SK-N-SH treated with all-trans-retinoic acid at 6 μM for 48 hours (cell line): ENCODE measurements around the gene SCMH1.

Experiments
- ATAC-seq: fragments of 200-7000 bp; cut with Tn5 transposase; 3 replicates; pipeline ENCODE4 v1.9.1; 2020; ENCODE audit warnings: mild to moderate bottlenecking, moderate library complexity
- BACH2 ChIP-seq: fragments of 250-450 bp; sonication (Bioruptor Pico); IDR thresholded peaks from 2 replicates; pipeline ENCODE4 v1.9.0; 2021; ENCODE audit warnings: mild to moderate bottlenecking, borderline replicate concordance
- CSDC2 ChIP-seq: fragments of 250-450 bp; sonication (Bioruptor Pico); IDR thresholded peaks from 2 replicates; pipeline ENCODE4 v1.5.0; 2020; ENCODE audit warnings: mild to moderate bottlenecking, moderate library complexity
- CSRNP3 ChIP-seq: fragments of 250-450 bp; sonication (Bioruptor Pico); IDR thresholded peaks from 2 replicates; pipeline ENCODE4 v1.5.1; 2021; ENCODE audit warnings: mild to moderate bottlenecking, moderate library complexity
- ESRRG ChIP-seq: fragments of 250-450 bp; sonication (Bioruptor Pico); IDR thresholded peaks from 2 replicates; pipeline ENCODE4 v1.6.1; 2021; ENCODE audit warnings: mild to moderate bottlenecking
- GLIS3 ChIP-seq: fragments of 250-450 bp; sonication (Bioruptor Pico); IDR thresholded peaks from 2 replicates; pipeline ENCODE4 v1.5.0; 2020; ENCODE audit warnings: mild to moderate bottlenecking, moderate library complexity
- ISL1 ChIP-seq: fragments of 250-450 bp; sonication (Bioruptor Pico); IDR thresholded peaks from 2 replicates; pipeline ENCODE4 v2.1.2; 2022; ENCODE audit warnings: mild to moderate bottlenecking, moderate library complexity
- OSR1 ChIP-seq: fragments of 250-450 bp; sonication (Bioruptor Pico); IDR thresholded peaks from 2 replicates; pipeline ENCODE4 v1.8.0; 2022; ENCODE audit warnings: moderate library complexity, mild to moderate bottlenecking, inconsistent platforms
- PPARA ChIP-seq: fragments of 250-450 bp; sonication (Bioruptor Pico); IDR thresholded peaks from 2 replicates; pipeline ENCODE4 v1.5.0; 2020; ENCODE audit warnings: mild to moderate bottlenecking, borderline replicate concordance
- RARB ChIP-seq: fragments of 250-450 bp; sonication (Bioruptor Pico); IDR thresholded peaks from 2 replicates; pipeline ENCODE4 v1.8.0; 2021; ENCODE audit warnings: mild to moderate bottlenecking, moderate library complexity
- SNAI2 ChIP-seq: fragments of 250-450 bp; sonication (Bioruptor Pico); IDR thresholded peaks from 2 replicates; pipeline ENCODE4 v1.5.0; 2020; ENCODE audit warnings: mild to moderate bottlenecking, moderate library complexity
- TCF4 ChIP-seq: fragments of 250-450 bp; sonication (Bioruptor Pico); IDR thresholded peaks from 2 replicates; pipeline ENCODE4 v1.8.0; 2021; ENCODE audit warnings: mild to moderate bottlenecking, moderate library complexity, borderline replicate concordance
- TOX ChIP-seq: fragments of 250-450 bp; sonication (Bioruptor Pico); IDR thresholded peaks from 2 replicates; pipeline ENCODE4 v1.8.0; 2021; ENCODE audit warnings: mild to moderate bottlenecking, moderate library complexity, borderline replicate concordance
- TSHZ2 ChIP-seq: fragments of 250-450 bp; sonication (Bioruptor Pico); IDR thresholded peaks from 2 replicates; pipeline ENCODE4 v1.5.0; 2020; ENCODE audit warnings: mild to moderate bottlenecking, moderate library complexity
- ZC3H10 ChIP-seq: fragments of 250-450 bp; sonication (Bioruptor Pico); IDR thresholded peaks from 2 replicates; pipeline ENCODE4 v1.5.1; 2021; ENCODE audit warnings: mild to moderate bottlenecking, moderate library complexity
- ZFP3 ChIP-seq: fragments of 250-450 bp; sonication (Bioruptor Pico); IDR thresholded peaks from 2 replicates; pipeline ENCODE4 v1.5.0; 2020; ENCODE audit warnings: mild to moderate bottlenecking, moderate library complexity
- ZFP30 ChIP-seq: fragments of 450-650 bp; formaldehyde crosslinking; IDR thresholded peaks from 2 replicates; pipeline ENCODE4 v1.5.0; 2022; ENCODE audit warnings: mild to moderate bottlenecking, moderate library complexity
- ZNF565 ChIP-seq: fragments of 450-650 bp; formaldehyde crosslinking; conservative IDR thresholded peaks from 2 replicates; pipeline ENCODE4 v1.5.0; 2020; ENCODE audit warnings: low read depth, mild to moderate bottlenecking, moderate library complexity
- ZNF70 ChIP-seq: fragments of 450-650 bp; formaldehyde crosslinking; IDR thresholded peaks from 2 replicates; pipeline ENCODE4 v1.5.0; 2020; ENCODE audit warnings: mild to moderate bottlenecking, moderate library complexity
- ZNF8 ChIP-seq: fragments of 450-650 bp; formaldehyde crosslinking; IDR thresholded peaks from 2 replicates; pipeline ENCODE4 v1.5.0; 2020; ENCODE audit warnings: mild to moderate bottlenecking, moderate library complexity
- TF ChIP-seq, protein P1 (sequence below): fragments of 250-450 bp; sonication (Bioruptor Pico); IDR thresholded peaks from 2 replicates; pipeline ENCODE4 v1.5.1; 2020; ENCODE audit warnings: low read depth, mild to moderate bottlenecking, moderate library complexity
- TF ChIP-seq, protein P2 (sequence below): fragments of 250-450 bp; sonication (Bioruptor Pico); IDR thresholded peaks from 2 replicates; pipeline ENCODE4 v1.8.0; 2020; ENCODE audit warnings: mild to moderate bottlenecking, moderate library complexity, borderline replicate concordance
- TF ChIP-seq, protein P3 (sequence below): fragments of 250-450 bp; sonication (Bioruptor Pico); IDR thresholded peaks from 2 replicates; pipeline ENCODE4 v1.8.0; 2021; ENCODE audit warnings: low read depth, mild to moderate bottlenecking, moderate library complexity, borderline replicate concordance

Gene SCMH1

DNA sequence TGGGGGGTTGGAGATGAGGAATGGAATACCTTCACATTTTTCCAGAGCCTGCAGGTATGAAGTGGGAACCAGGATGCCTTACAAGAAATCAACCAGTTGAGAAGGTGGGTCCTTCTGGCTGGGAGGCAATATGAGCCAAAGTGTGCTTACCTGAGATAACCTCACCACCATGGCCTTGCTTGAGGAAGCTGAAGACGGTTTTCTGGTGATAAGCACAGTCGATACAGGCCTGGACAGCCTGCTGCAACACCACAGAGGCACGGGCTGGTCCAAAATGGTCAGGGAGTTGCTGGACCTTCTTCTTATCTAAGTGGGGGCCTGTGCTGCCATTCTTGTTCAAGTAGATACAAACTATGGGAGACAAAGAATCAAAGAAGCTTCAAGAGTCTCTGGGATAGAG, 193.6 kb downstream of the SCMH1 start:
- TF ChIP-seq TSHZ2 (no peak), ZC3H10 (CRISPR knock-in tag) (no peak), SNAI2 (no peak), CSDC2 (no peak), ZNF565 (CRISPR knock-in tag) (no peak), ZFP30 (no peak), TCF4 (CRISPR knock-in tag) (no peak), OSR1 (no peak), RARB (CRISPR knock-in tag) (no peak), BACH2 (CRISPR knock-in tag) (no peak), ESRRG (CRISPR knock-in tag) (no peak), ISL1 (no peak), PPARA (CRISPR knock-in tag) (no peak), TOX (CRISPR knock-in tag) (no peak), ZFP3 (CRISPR knock-in tag) (no peak), ZNF8 (CRISPR knock-in tag) (no peak)
- TF ChIP-seq, protein P1, sequence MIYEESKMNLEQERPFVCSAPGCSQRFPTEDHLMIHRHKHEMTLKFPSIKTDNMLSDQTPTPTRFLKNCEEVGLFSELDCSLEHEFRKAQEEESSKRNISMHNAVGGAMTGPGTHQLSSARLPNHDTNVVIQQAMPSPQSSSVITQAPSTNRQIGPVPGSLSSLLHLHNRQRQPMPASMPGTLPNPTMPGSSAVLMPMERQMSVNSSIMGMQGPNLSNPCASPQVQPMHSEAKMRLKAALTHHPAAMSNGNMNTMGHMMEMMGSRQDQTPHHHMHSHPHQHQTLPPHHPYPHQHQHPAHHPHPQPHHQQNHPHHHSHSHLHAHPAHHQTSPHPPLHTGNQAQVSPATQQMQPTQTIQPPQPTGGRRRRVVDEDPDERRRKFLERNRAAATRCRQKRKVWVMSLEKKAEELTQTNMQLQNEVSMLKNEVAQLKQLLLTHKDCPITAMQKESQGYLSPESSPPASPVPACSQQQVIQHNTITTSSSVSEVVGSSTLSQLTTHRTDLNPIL (CRISPR knock-in tag), result no peak
- TF ChIP-seq, protein P2, sequence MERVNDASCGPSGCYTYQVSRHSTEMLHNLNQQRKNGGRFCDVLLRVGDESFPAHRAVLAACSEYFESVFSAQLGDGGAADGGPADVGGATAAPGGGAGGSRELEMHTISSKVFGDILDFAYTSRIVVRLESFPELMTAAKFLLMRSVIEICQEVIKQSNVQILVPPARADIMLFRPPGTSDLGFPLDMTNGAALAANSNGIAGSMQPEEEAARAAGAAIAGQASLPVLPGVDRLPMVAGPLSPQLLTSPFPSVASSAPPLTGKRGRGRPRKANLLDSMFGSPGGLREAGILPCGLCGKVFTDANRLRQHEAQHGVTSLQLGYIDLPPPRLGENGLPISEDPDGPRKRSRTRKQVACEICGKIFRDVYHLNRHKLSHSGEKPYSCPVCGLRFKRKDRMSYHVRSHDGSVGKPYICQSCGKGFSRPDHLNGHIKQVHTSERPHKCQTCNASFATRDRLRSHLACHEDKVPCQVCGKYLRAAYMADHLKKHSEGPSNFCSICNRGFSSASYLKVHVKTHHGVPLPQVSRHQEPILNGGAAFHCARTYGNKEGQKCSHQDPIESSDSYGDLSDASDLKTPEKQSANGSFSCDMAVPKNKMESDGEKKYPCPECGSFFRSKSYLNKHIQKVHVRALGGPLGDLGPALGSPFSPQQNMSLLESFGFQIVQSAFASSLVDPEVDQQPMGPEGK (CRISPR knock-in tag), result no peak
- TF ChIP-seq, protein P3, sequence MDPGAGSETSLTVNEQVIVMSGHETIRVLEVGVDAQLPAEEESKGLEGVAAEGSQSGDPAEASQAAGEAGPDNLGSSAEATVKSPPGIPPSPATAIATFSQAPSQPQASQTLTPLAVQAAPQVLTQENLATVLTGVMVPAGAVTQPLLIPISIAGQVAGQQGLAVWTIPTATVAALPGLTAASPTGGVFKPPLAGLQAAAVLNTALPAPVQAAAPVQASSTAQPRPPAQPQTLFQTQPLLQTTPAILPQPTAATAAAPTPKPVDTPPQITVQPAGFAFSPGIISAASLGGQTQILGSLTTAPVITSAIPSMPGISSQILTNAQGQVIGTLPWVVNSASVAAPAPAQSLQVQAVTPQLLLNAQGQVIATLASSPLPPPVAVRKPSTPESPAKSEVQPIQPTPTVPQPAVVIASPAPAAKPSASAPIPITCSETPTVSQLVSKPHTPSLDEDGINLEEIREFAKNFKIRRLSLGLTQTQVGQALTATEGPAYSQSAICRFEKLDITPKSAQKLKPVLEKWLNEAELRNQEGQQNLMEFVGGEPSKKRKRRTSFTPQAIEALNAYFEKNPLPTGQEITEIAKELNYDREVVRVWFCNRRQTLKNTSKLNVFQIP (CRISPR knock-in tag), result no peak
- TF ChIP-seq, all 23 proteins: peak for 0
- ATAC-seq, result no peak

DNA sequence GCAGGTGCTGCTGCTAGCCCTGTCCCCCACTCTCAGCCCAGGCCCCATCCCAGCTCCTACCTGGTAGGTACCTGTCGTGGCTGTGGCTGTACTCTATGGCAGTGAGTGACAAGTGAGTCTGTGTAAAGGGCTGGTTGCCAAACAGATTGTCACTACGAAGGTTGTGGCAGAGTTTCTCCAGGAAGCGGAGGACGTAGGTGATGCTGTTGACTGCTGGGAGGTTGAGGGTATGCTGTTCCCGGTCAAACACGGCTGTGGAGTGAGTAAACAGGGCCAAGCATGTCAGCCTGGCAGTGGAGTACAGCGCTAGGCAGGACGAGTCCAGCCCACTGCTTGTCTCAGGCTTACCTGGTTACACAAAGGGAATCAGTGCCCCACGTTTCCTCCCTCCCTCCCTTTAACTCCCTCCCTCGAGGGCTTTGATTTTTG, 195.7 kb downstream of the SCMH1 start:
- ATAC-seq, result no peak
- TF ChIP-seq ZFP3 (CRISPR knock-in tag), result no peak
- TF ChIP-seq ZNF70 (CRISPR knock-in tag), result no peak
- TF ChIP-seq, protein P2 (CRISPR knock-in tag), result no peak
- no peak for TF ChIP-seq GLIS3 (CRISPR knock-in tag)
- TF ChIP-seq, protein P3 (CRISPR knock-in tag), result no peak
- no peak for TF ChIP-seq TOX (CRISPR knock-in tag)
- TF ChIP-seq CSDC2, result no peak
- no peak for TF ChIP-seq ZNF565 (CRISPR knock-in tag)
- TF ChIP-seq TCF4 (CRISPR knock-in tag), result no peak
- TF ChIP-seq ZFP30, result no peak
- TF ChIP-seq, protein P1 (CRISPR knock-in tag), result no peak
- no peak for TF ChIP-seq PPARA (CRISPR knock-in tag)
- TF ChIP-seq ESRRG (CRISPR knock-in tag), result no peak
- no peak for TF ChIP-seq TSHZ2
- no peak for TF ChIP-seq OSR1
- TF ChIP-seq CSRNP3 (CRISPR knock-in tag), result no peak
